ENCODE data around the gene RDM1. TPM values are rescaled to one million over a fixed set of nuclear protein-coding genes. Genes with fewer than 3 reads are reported as not detected.

The RDM1 gene
- polyA plus RNA-seq, 3 donors = not detected

DNA sequence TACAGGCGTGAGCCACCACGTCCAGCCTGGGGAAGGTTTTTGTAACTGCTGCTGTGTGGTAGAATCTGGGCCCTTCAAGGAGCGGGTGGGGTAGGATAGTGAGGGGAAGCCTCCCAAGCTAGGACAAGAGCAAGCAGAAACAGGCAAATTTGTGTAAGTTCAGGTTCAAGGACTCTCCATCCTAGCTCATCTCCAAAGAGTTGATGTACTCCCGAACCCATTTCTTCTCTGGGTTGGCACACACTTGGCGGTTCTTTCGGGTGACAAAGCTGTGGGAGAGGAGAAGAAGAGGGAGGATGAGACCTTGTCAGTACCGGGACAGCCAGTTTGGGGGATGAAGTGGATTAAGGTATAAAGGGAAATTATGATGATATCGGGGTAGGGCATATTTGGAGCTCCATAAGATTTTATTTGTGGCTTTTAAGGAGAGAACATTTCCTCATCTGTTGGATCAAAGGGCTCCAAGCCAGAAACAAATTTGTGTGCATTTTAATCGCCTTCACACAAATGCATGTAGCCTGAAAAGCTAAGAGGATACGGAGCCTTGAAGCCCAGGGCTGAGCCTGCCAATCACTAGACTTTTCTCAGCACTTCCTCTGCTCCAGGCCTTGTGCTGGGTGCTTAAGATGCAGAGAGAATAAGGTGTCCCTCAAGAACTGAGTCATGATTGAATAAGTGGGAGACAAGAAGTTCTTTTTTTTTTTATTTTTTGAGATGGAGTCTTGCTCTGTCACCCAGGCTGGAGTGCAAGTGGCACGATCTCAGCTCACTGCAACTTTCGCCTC, 58.2 kb downstream of the RDM1 start:
- TF ChIP-seq, protein P1, sequence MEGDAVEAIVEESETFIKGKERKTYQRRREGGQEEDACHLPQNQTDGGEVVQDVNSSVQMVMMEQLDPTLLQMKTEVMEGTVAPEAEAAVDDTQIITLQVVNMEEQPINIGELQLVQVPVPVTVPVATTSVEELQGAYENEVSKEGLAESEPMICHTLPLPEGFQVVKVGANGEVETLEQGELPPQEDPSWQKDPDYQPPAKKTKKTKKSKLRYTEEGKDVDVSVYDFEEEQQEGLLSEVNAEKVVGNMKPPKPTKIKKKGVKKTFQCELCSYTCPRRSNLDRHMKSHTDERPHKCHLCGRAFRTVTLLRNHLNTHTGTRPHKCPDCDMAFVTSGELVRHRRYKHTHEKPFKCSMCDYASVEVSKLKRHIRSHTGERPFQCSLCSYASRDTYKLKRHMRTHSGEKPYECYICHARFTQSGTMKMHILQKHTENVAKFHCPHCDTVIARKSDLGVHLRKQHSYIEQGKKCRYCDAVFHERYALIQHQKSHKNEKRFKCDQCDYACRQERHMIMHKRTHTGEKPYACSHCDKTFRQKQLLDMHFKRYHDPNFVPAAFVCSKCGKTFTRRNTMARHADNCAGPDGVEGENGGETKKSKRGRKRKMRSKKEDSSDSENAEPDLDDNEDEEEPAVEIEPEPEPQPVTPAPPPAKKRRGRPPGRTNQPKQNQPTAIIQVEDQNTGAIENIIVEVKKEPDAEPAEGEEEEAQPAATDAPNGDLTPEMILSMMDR (IDR thresholded peaks at IDR 0.05) = no peak
- WGBS (ENCODE audit: insufficient coverage) = 96% methylated on average over 9 of the region's 12 CpGs
- no peak overlapping the region for H3K9ac ChIP-seq (ENCODE audit: insufficient read depth, low read length, poor library complexity, severe bottlenecking)
- no peak overlapping the region for H3K27ac ChIP-seq (ENCODE audit: low read depth in 1 of 2, low read length in 2 of 2)
- peaks cover 17% of the 10 kb centered on the region for H3K4me1 Mint-ChIP-seq
- no peak overlapping the region for H3K4me2 ChIP-seq (replicated peaks; ENCODE audit: extremely low read depth, low read length, poor library complexity, severe bottlenecking)
- peak overlapping the region in 1 of 7 donors; percentile 42 for H3K27ac Mint-ChIP-seq
- DNase-seq = no peak
- no peaks in the 10 kb centered on the region for H3K9me3 Mint-ChIP-seq
- no peaks in the 10 kb centered on the region for H4K20me1 ChIP-seq (ENCODE audit: insufficient read depth, low read length)
- H3K27me3 Mint-ChIP-seq (ENCODE audit: low read depth in 3 of 3) = no peaks in the 10 kb centered on the region
- no peaks in the 10 kb centered on the region for H3K36me3 ChIP-seq (replicated peaks in 1 of 2; ENCODE audit: control insufficient read depth in 1 of 2, insufficient read depth in 2 of 2, low read length in 2 of 2)
- no peak overlapping the region for H2AFZ ChIP-seq (ENCODE audit: insufficient read depth, low read depth, low read length, poor library complexity, severe bottlenecking)
- no peak overlapping the region for H3K4me3 ChIP-seq (replicated peaks in 1 of 3; ENCODE audit: low read depth in 2 of 3, low read length in 3 of 3)
- intact Hi-C loops (cut with micrococcal nuclease) = no loop called here
- H3K9me3 ChIP-seq (replicated peaks in 1 of 2; ENCODE audit: control insufficient read depth in 1 of 2, insufficient read depth in 1 of 2, low read length in 2 of 2) = no peaks in the 10 kb centered on the region
- no peaks in the 10 kb centered on the region for H3K27me3 ChIP-seq (ENCODE audit: control insufficient read depth in 2 of 2, insufficient read depth in 2 of 2, low read length in 2 of 2)
- no peak overlapping the region for H3K4me3 Mint-ChIP-seq
- H3K4me1 ChIP-seq (ENCODE audit: control insufficient read depth in 1 of 2, insufficient read depth in 2 of 2, low read length in 2 of 2) = peaks cover 4 to 18% of the 10 kb centered on the region in 2 donors
- H3K36me3 Mint-ChIP-seq = peaks cover 0 to 2% of the 10 kb centered on the region in 2 donors
- H3K79me2 ChIP-seq (ENCODE audit: insufficient read depth, low read length) = no peaks in the 10 kb centered on the region

DNA sequence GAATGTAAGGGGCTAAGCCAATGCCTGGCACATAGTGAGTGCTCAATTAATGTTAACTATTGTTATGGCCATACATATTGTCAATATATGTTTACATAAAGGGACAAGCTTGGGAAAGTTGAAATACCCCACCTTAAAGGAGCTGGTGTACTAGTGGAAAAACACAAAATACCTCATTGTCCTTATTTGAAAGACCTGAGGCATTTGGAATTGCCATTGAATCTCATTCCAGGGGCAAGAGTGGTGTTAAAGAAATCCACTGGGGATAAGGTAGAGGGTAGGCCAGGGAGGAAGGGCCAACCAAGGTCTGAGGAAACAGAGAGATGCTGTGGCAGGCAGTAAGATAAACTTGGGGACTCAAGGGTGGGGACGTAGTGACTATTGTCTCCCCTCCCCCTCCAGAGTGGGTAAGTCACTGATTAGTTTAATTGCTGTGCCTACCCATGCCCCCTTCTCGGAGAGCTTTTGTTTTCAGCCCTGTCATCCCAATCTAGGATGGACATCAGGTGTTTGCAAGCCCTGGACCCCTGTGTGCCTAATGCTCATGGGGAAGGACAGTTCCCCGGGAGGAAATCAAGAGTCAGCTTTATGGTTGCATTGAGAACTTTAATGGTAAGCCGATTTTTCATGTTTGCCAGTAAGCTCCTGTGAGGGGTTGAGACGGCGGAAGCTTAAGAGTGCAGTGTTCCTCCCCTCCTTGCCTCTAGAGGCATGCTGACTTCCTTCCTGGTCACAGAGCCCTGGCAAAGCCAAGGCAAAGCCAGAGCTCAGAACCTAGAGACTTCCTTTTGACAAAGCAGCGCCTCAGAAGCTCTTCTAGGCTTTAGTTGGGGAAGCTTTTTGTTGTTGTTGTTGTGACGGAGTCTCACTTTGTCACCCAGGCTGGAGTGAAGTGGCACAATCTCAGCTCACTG, 59.4 kb downstream of the RDM1 start:
- TF ChIP-seq, protein P1 (IDR thresholded peaks at IDR 0.05) = peak; percentile 26
- Histone ChIP-seq H3K9me3 (replicated peaks in 1 of 2; ENCODE audit: control insufficient read depth in 1 of 2, insufficient read depth in 1 of 2, low read length in 2 of 2) (no peaks in the 10 kb centered on the region), H2AFZ (ENCODE audit: insufficient read depth, low read depth, low read length, poor library complexity, severe bottlenecking) (peak overlapping the region; percentile 59), H3K36me3 (replicated peaks in 1 of 2; ENCODE audit: control insufficient read depth in 1 of 2, insufficient read depth in 2 of 2, low read length in 2 of 2) (no peaks in the 10 kb centered on the region), H3K79me2 (ENCODE audit: insufficient read depth, low read length) (no peaks in the 10 kb centered on the region), H3K4me2 (replicated peaks; ENCODE audit: extremely low read depth, low read length, poor library complexity, severe bottlenecking) (peak overlapping the region; percentile 42), H3K9ac (ENCODE audit: insufficient read depth, low read length, poor library complexity, severe bottlenecking) (no peak overlapping the region), H3K27me3 (ENCODE audit: control insufficient read depth in 2 of 2, insufficient read depth in 2 of 2, low read length in 2 of 2) (no peaks in the 10 kb centered on the region), H3K4me3 (replicated peaks in 1 of 3; ENCODE audit: low read depth in 2 of 3, low read length in 3 of 3) (no peak overlapping the region), H3K27ac (ENCODE audit: low read depth in 1 of 2, low read length in 2 of 2) (no peak overlapping the region), H4K20me1 (ENCODE audit: insufficient read depth, low read length) (no peaks in the 10 kb centered on the region), H3K4me1 (ENCODE audit: control insufficient read depth in 1 of 2, insufficient read depth in 2 of 2, low read length in 2 of 2) (peaks cover 9 to 26% of the 10 kb centered on the region in 2 donors)
- Mint-ChIP-seq H3K27ac (peak overlapping the region in 1 of 7 donors; percentile 15), H3K36me3 (peaks cover 0 to 2% of the 10 kb centered on the region in 2 donors), H3K27me3 (ENCODE audit: low read depth in 3 of 3) (no peaks in the 10 kb centered on the region), H3K4me1 (peaks cover 23% of the 10 kb centered on the region), H3K4me3 (peak overlapping the region in 1 of 2 donors; percentile 75), H3K9me3 (no peaks in the 10 kb centered on the region)
- 40% methylated on average over 4 of the region's 8 CpGs for WGBS (ENCODE audit: insufficient coverage)
- peak; percentile 35 to 50 (median 40) for DNase-seq
- intact Hi-C loops (cut with micrococcal nuclease) = no loop called here

Data from CD14-positive monocyte (primary cell).